Stimulated activated CD4-positive, alpha-beta T cell treated with anti-CD3 and anti-CD28 coated beads, Interleukin-12 subunit alpha, Interleukin-12 subunit beta, amount 100 ng/mL, for 48 hours (primary cell): ENCODE measurements around the gene OPCML.
"Not testable (repeated sequence)": the region's sequence is repeated elsewhere in the genome, so short reads cannot be mapped to it uniquely, and the experiment has no call there.

Experiments used
- DNase-seq, 3 donors: peaks; one replicate each; pipeline ENCODE4 v3.0.0-alpha.2; 2020; ENCODE audit warnings: low read depth in 2 of 3, low spot score in 1 of 3

The OPCML gene

GRCh38 chr11:132422722-132423121 lies 1109.6 kb downstream of the OPCML start:
- no peak for DNase-seq

- no peak for DNase-seq
Observed at GRCh38 chr11:132421555-132421954, 1110.7 kb downstream of the OPCML start.

GRCh38 chr11:132414451-132414850 lies 1117.8 kb downstream of the OPCML start:
- no peak for DNase-seq

- DNase-seq: no peak
Observed at GRCh38 chr11:132410383-132410782, 1121.9 kb downstream of the OPCML start.

- DNase-seq: no peak
Observed at GRCh38 chr11:132409573-132410355, 1122.5 kb downstream of the OPCML start.

GRCh38 chr11:132408877-132409276 lies 1123.4 kb downstream of the OPCML start:
- no peak for DNase-seq

- no peak for DNase-seq
Observed at GRCh38 chr11:132405728-132406127, 1126.6 kb downstream of the OPCML start.

- DNase-seq: peak in 1 of 3 donors; percentile 0
Observed at GRCh38 chr11:132402071-132402684, 1130.1 kb downstream of the OPCML start.

DNA sequence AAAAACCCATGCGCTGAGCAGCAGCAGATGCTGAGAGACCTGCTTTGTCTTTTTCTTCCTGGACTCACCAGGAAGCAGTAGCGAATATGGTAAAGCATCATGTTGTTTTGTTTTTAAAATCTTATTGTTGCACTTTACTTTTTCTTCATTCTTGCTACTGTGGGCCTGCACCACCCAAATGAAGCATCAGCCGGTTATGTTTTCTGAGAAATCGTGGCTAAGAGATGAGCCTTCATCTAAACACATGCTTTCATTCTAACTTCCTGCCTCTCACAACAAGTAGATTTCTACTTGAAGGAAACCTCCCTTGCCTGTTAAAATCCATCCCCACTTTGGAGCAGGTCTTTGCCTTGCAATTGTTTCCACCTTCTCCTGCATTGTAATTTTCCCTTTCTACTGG lies 1136.0 kb downstream of the OPCML start:
- DNase-seq: no peak

GRCh38 chr11:132395434-132395833 lies 1136.9 kb downstream of the OPCML start:
- no peak for DNase-seq

DNA sequence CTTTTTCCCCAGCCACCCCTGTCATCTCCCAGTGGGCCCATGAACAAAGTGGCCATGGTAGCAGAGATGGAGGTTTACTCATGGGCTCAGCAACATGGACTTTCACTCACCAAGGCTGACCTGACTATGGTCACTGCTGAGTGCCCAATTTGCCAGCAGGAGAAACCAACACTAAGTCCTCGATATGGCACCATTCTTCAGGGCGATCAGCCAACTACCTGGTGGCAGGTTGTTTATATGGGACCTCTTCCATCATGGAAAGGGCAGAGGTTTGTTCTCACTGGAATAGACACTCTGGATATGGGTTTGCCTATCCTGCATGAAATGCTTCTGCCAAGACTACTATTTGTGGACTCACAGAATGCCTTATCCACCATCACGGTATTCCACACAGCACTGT lies 1152.8 kb downstream of the OPCML start:
- DNase-seq: no peak

DNA sequence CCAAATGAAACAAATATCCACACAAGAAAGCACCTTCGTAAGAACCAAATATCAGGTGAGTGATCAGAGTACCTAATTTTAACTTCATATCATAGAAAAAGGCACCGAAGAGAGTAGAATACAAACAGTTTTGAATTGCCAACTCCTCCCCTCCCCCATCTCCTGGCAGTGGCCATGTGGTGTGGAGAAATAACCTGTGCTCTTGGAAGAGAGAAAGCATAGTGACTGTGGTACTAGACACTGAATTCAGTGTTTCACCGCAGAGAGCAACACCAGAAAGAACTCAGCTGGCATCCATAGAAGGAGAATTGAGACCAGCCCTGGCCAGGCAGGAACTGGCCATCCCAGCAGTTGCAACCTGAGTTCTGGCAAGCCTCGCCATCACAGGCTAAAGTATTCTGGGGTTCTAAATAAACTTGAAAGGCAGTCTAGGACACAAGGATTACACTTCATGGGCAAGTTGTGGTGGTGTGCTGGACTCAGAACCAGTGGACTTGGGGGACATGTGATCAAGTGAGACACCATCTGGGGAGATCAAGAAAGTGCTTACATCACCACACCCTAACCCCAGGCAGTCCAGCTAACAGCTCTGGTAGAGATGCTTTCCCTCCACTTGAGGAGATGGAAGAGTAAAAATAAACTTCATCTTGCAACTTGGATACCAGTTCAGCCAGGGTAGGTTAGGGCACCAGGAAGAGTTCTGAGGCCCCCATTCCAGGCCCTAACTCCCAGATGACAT lies 1158.7 kb downstream of the OPCML start:
- DNase-seq: no peak

GRCh38 chr11:132370114-132370513 lies 1162.2 kb downstream of the OPCML start:
- not testable (repeated sequence) for DNase-seq

- no peak for DNase-seq
Observed at GRCh38 chr11:132367293-132367692, 1165.0 kb downstream of the OPCML start.

- DNase-seq: no peak
Observed at GRCh38 chr11:132365650-132366049, 1166.7 kb downstream of the OPCML start.
